ENCODE results near the gene WASF2. TPM values are rescaled to one million over a fixed set of nuclear protein-coding genes. Genes with fewer than 3 reads are reported as not detected.
"Not testable (repeated sequence)": the region's sequence is repeated elsewhere in the genome, so short reads cannot be mapped to it uniquely, and the experiment has no call there.

WASF2 gene
- total and polyA plus RNA-seq, 5 donors = 22.1 to 77.9 (median 69.4) TPM

DNA sequence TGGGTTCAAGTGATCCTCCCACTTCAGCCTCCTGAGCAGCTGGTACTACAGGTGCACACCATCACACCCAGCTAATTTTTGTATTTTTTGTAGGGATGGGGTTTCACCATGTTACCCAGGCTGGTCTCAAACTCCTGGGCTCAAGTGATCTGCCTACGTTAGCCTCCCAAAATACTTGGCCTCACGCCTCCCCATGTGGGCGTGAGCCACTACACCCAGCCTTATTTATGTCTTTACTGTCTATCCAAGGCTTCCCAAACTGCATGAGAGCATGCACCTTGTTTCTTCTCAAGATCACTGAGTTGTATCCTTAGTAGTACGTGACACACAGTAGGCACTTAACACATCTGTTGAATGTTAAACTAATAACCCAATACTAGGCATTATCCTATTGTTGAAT lies 14.2 kb downstream of the WASF2 start:
- H3K27ac ChIP-seq (ENCODE audit: low read length) = no peak overlapping the region
- intact Hi-C loops (cut with DNase I) = no loop called here

DNA sequence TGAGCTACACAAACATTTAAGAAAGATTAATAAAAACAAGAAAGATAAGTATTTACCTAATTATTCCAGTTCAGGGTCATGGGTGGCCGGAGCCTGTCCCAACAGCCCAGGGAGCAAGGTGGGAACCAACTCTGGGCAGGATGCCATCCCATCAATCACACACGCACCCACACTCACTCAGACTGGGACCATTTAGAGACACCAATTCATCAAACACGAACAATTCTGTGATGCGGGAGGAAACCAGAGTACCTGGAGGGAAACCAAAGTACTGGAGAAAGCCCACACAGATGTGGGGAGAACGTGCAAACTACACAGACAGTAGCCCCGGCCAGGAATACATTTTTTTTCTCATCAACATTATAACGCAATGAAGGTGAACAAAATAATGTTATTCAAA lies 16.2 kb downstream of the WASF2 start:
- WGBS = 32% methylated on average over 7 of the region's 7 CpGs
- H3K27me3 ChIP-seq (ENCODE audit: control insufficient read depth, insufficient read depth) = no peaks in the 10 kb centered on the region
- peaks cover 13% of the 10 kb centered on the region for H3K4me1 ChIP-seq (ENCODE audit: control insufficient read depth, insufficient read depth, low read length)
- no peak for ATAC-seq
- no peak overlapping the region for H3K4me3 ChIP-seq (ENCODE audit: low read length)
- H3K9me3 ChIP-seq (ENCODE audit: control insufficient read depth, low read length) = no peaks in the 10 kb centered on the region
- H3K27ac ChIP-seq (ENCODE audit: low read length) = no peak overlapping the region
- intact Hi-C loops (cut with DNase I) = no loop called here
- no peak for DNase-seq

More for the DNA sequence above, 14.2 kb downstream of the WASF2 start:
- Histone ChIP-seq H3K4me3 (ENCODE audit: low read length) (no peak overlapping the region), H3K27me3 (ENCODE audit: control insufficient read depth, insufficient read depth) (no peaks in the 10 kb centered on the region), H3K9me3 (ENCODE audit: control insufficient read depth, low read length) (no peaks in the 10 kb centered on the region), H3K4me1 (ENCODE audit: control insufficient read depth, insufficient read depth, low read length) (peaks cover 13% of the 10 kb centered on the region)
- no peak for DNase-seq
- no peak for ATAC-seq
- WGBS = 76% methylated on average over 4 of the region's 4 CpGs

DNA sequence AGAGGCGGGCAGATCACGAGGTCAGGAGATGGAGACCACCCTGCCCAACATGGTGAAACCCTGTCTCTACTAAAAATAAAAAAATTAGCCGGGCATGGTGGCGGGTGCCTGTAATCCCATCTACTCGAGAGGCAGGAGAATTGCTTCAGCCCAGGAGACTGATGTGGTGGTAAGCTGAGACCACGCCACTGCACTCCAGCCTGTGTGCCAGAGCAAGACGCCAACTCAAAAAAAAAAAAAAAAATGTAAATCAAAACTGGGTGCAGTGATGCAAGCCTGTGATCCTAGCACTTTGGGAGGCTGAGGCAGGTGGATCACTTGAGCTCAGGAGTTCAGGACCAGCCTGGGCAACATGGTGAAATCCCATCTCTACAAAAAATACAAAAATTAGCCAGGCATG lies 17.9 kb downstream of the WASF2 start:
- H3K27me3 ChIP-seq (ENCODE audit: control insufficient read depth, insufficient read depth); H3K9me3 ChIP-seq (ENCODE audit: control insufficient read depth, low read length); H3K27ac ChIP-seq (ENCODE audit: low read length); intact Hi-C loops (cut with DNase I); DNase-seq; H3K4me3 ChIP-seq (ENCODE audit: low read length); ATAC-seq: not testable (repeated sequence)
- peaks cover 11% of the 10 kb centered on the region for H3K4me1 ChIP-seq (ENCODE audit: control insufficient read depth, insufficient read depth, low read length)
- WGBS = 94% methylated on average over 7 of the region's 7 CpGs

DNA sequence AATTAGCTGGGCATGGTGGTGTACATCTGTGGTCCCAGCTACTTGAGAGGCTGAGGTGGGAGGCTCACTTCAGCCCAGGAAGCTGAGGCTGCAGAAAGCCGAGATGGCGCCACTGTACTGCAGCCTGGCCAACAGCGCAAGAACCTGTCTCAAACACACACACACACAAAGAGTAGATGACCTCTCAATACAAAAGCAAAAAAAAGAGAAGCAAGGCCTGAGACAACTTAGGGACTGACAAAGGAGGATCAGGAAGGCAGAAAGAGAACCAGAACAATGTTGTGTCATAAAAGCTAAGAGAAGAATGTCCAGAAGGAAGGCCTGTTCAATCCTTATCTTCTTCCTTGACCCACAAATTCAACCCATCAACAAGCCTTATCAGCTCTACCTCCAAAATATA lies 18.5 kb downstream of the WASF2 start:
- ATAC-seq = no peak
- no peaks in the 10 kb centered on the region for H3K9me3 ChIP-seq (ENCODE audit: control insufficient read depth, low read length)
- H3K27ac ChIP-seq (ENCODE audit: low read length) = no peak overlapping the region
- no peak overlapping the region for H3K4me3 ChIP-seq (ENCODE audit: low read length)
- no peak for DNase-seq
- WGBS = 90% methylated on average over 3 of the region's 3 CpGs
- no peaks in the 10 kb centered on the region for H3K27me3 ChIP-seq (ENCODE audit: control insufficient read depth, insufficient read depth)
- peaks cover 12% of the 10 kb centered on the region for H3K4me1 ChIP-seq (ENCODE audit: control insufficient read depth, insufficient read depth, low read length)
- intact Hi-C loops (cut with DNase I) = no loop called here

DNA sequence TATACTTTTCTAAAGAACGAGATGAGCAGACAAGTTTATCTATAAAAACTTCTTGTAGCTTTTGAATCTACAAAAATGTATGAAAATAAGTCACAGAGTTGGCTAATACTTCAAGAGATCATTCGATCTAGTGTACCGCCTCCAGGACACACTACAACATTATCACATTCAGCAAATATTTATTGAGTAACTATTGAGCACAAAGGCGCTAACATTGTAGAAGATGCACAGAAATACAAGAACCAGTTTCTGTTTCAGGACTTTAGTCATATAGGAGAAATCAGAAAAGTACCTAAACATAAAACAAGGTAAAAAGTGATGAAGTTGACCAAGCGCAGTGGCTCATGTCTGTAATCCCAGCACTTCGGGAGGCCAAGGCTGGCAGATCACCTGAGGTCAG lies 20.6 kb downstream of the WASF2 start:
- ATAC-seq (no peak), DNase-seq (no peak)
- Histone ChIP-seq H3K27ac (ENCODE audit: low read length) (no peak overlapping the region), H3K4me1 (ENCODE audit: control insufficient read depth, insufficient read depth, low read length) (peaks cover 11% of the 10 kb centered on the region), H3K27me3 (ENCODE audit: control insufficient read depth, insufficient read depth) (no peaks in the 10 kb centered on the region), H3K4me3 (ENCODE audit: low read length) (no peak overlapping the region), H3K9me3 (ENCODE audit: control insufficient read depth, low read length) (no peaks in the 10 kb centered on the region)
- intact Hi-C loops (cut with DNase I) = no loop called here
- WGBS = 86% methylated on average over 6 of the region's 6 CpGs

DNA sequence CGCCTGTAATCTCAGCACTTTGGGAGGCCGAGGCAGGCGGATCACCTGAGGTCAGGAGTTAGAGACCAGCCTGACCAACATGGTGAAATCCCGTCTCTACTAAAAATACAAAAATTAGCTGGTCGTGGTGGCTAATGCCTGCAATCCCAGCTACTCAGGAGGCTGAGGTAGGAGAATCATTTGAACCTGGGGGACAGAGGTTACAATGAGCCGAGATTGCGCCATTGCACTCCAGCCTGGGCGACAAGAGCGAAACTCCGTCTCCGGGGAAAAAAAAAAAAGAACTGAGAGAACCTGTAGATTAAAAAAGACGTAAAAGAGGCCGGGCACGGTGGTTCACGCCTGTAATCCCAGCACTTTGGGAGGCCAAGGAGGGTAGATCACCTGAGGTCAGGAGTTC lies 21.6 kb downstream of the WASF2 start:
- H3K4me3 ChIP-seq (ENCODE audit: low read length); intact Hi-C loops (cut with DNase I); H3K27ac ChIP-seq (ENCODE audit: low read length); ATAC-seq; H3K9me3 ChIP-seq (ENCODE audit: control insufficient read depth, low read length); H3K4me1 ChIP-seq (ENCODE audit: control insufficient read depth, insufficient read depth, low read length); H3K27me3 ChIP-seq (ENCODE audit: control insufficient read depth, insufficient read depth); DNase-seq: not testable (repeated sequence)
- WGBS = 90% methylated on average over 15 of the region's 15 CpGs

DNA sequence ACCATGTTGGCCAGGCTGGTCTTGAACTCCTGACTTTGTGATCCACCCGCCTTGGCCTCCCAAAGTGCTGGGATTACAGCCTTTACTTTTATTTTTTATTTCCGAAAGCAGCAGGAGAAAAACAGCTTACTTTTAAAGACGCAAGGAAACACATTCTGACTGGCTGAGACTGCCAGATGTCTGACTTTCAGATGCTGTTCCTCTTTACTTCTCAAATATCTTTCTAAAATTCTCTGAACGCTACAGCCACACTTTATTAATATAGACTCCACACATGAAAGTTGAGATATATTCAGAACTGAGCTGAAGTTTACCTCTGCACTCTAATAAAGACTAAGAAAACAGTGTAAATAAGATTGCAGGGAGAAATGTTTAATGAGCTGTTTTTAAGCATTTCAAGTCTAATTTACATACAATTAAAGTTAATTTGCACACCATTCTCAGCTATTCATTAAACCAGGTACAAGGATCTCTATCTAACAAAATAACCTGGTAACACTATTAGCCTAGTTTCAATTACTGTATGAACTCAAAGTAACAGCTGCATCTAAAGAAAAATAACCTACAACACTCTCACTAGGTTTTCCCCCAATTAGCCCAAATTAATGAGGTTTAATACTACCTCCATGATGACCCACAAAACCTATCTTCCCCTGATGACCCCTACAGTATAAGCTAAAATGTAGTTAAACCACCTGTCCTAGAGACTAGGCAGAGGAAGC lies 24.9 kb downstream of the WASF2 start:
- H3K4me3 ChIP-seq (ENCODE audit: low read length) = no peak overlapping the region
- DNase-seq (no peak), ATAC-seq (no peak)
- no peak overlapping the region for H3K27ac ChIP-seq (ENCODE audit: low read length)
- WGBS = 77% methylated on average over 4 of the region's 4 CpGs
- no peaks in the 10 kb centered on the region for H3K9me3 ChIP-seq (ENCODE audit: control insufficient read depth, low read length)
- H3K4me1 ChIP-seq (ENCODE audit: control insufficient read depth, insufficient read depth, low read length) = peaks cover 4% of the 10 kb centered on the region
- H3K27me3 ChIP-seq (ENCODE audit: control insufficient read depth, insufficient read depth) = no peaks in the 10 kb centered on the region
- intact Hi-C loops (cut with DNase I) = no loop called here

DNA sequence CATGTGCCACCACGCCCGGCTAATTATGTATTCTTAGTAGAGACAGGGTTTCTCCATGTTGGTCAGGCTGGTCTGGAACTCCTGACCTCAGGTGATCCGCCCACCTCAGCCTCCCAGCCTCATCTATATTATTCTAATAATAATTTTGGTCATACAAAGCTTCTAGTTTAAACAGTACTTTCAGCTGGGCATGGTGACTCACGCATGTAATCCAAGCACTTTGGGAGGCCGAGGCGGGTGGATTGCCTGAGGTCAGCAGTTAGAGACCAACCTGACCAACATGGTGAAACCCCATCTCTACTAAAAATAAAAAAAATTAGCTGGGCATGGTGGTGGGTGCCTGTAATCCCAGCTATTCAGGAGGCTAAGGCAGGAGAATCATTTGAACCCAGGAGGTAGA lies 26.1 kb downstream of the WASF2 start:
- H3K4me1 ChIP-seq (ENCODE audit: control insufficient read depth, insufficient read depth, low read length); H3K27me3 ChIP-seq (ENCODE audit: control insufficient read depth, insufficient read depth); DNase-seq; H3K9me3 ChIP-seq (ENCODE audit: control insufficient read depth, low read length); ATAC-seq; H3K4me3 ChIP-seq (ENCODE audit: low read length); H3K27ac ChIP-seq (ENCODE audit: low read length); intact Hi-C loops (cut with DNase I): not testable (repeated sequence)
- WGBS = 87% methylated on average over 6 of the region's 6 CpGs

DNA sequence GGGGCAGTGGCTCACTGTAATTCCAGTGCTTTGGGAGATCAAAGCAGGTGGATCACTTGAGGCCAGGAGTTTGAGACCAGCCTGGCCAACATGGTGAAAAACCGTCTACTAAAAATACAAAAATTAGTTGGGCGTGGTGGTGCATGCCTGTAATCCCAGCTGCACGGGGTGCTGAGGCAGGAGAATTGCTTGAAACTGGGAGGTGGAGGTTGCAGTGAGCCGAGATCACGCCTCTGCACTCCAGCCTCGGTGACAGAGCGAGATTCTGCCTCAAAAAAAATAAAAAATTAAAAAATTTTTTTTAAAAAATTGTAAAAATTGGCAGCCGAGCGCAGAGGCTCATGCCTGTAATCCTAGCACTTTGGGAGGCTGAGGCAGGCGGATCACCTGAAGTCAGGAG lies 31.4 kb downstream of the WASF2 start:
- H3K4me1 ChIP-seq (ENCODE audit: control insufficient read depth, insufficient read depth, low read length); DNase-seq; H3K9me3 ChIP-seq (ENCODE audit: control insufficient read depth, low read length); H3K27me3 ChIP-seq (ENCODE audit: control insufficient read depth, insufficient read depth); ATAC-seq; H3K27ac ChIP-seq (ENCODE audit: low read length); intact Hi-C loops (cut with DNase I); H3K4me3 ChIP-seq (ENCODE audit: low read length): not testable (repeated sequence)
- 74% methylated on average over 10 of the region's 10 CpGs for WGBS

DNA sequence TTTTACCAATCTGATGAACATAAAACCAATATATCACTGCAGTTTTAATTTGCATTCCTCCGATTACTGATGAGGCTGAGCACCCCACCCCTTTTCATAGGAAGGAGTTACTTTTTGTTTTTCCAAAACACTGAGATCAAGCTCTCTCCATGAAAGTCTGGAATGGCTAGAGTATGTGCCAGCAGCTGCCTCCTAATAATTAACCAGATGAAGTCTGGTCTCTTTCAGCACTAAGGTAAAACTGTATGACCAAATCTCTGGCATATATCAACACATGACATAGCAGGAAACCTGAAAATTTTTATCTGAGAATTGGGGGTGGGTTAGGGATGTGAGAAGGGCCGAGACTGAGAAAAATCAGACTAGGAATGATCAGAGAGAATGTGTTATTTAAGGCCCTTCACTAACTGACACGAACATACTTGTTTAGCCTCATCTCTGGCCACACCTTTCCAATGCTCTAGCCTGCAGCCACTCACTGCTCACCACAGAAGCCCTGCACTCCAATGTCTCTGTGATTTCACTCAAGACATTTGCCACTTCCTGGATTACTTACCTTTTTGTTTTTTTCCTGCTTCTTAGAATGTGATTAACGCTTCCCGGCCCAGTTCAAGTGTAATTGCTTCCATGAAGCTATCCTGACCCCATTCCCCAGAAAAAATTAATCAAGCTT lies 34.7 kb downstream of the WASF2 start:
- H3K4me1 ChIP-seq (ENCODE audit: control insufficient read depth, insufficient read depth, low read length) = peaks cover 2% of the 10 kb centered on the region
- no peak overlapping the region for H3K27ac ChIP-seq (ENCODE audit: low read length)
- peak in 1 of 2 donors; percentile 47 for ATAC-seq
- WGBS = 45% methylated on average over 5 of the region's 5 CpGs
- H3K27me3 ChIP-seq (ENCODE audit: control insufficient read depth, insufficient read depth) = no peaks in the 10 kb centered on the region
- no peak for DNase-seq
- intact Hi-C loops (cut with DNase I) = no loop called here
- H3K4me3 ChIP-seq (ENCODE audit: low read length) = no peak overlapping the region
- no peaks in the 10 kb centered on the region for H3K9me3 ChIP-seq (ENCODE audit: control insufficient read depth, low read length)

DNA sequence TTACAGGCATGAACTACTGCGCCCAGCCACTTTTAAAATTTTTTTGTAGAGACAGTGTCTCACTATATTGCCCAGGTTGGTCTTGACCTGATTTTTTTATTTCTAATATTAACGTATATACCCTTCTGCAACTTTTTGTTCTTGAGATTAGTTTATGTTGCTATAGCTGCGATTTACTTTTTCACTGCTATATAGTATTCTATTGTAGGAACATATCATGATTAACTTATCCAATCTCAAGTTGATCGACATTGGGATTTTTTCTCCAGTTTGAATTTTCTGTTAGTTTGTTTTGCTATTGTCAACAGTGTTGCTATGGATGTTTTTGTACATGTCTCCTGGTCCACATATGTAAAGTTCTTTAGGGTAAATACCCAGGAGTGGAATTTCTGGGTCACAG lies 35.4 kb downstream of the WASF2 start:
- no peaks in the 10 kb centered on the region for H3K9me3 ChIP-seq (ENCODE audit: control insufficient read depth, low read length)
- no peak overlapping the region for H3K4me3 ChIP-seq (ENCODE audit: low read length)
- no peak for DNase-seq
- H3K27me3 ChIP-seq (ENCODE audit: control insufficient read depth, insufficient read depth) = no peaks in the 10 kb centered on the region
- intact Hi-C loops (cut with DNase I) = no loop called here
- no peak overlapping the region for H3K27ac ChIP-seq (ENCODE audit: low read length)
- H3K4me1 ChIP-seq (ENCODE audit: control insufficient read depth, insufficient read depth, low read length) = peaks cover 2% of the 10 kb centered on the region
- ATAC-seq = no peak
- WGBS = 95% methylated on average over 4 of the region's 4 CpGs
